ENCODE results near the gene TNFRSF1B.

The TNFRSF1B gene

DNA sequence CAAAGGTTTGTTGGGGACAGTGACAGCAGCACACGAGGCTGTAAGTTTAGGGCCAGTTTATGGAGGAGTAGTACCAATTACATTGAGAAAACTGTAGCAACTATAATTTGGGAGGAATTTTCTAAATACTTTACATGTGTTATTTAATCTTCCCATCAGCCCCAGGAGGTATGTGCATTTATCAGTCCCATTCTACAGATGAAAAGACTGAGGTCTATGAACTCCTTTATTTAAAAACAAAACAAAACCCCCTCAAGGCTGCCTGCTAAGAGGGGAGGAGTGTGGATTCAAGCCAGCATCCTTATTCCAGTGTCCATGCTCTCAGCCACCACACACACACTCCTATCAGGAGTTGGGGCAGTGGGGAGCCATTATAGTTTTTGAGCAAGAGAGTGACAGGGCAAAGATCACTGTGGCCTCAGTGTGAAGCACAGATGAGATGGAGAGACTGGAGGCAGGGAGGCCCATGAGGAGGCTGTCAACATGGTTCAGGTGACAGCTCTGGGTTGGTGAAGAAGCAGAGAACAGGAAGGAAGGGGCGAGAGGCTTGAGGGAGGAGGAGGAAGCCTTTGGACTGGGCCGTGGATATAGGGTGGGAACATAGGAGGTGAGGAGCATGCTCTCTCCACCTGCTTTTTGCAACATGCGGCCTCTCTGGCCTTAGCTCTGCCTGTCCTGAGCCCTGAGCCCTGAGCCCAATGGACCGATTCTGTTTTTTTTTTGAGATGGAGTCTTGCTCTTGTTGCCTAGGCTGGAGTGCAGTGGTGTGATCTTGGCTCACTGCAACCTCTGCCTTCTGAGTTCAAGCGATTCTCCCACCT is 9.7 kb downstream of the TNFRSF1B start:
- DNase-seq = no peak

GRCh38 chr1:12177156-12177998 is 10.6 kb downstream of the TNFRSF1B start:
- no peak for DNase-seq

DNA sequence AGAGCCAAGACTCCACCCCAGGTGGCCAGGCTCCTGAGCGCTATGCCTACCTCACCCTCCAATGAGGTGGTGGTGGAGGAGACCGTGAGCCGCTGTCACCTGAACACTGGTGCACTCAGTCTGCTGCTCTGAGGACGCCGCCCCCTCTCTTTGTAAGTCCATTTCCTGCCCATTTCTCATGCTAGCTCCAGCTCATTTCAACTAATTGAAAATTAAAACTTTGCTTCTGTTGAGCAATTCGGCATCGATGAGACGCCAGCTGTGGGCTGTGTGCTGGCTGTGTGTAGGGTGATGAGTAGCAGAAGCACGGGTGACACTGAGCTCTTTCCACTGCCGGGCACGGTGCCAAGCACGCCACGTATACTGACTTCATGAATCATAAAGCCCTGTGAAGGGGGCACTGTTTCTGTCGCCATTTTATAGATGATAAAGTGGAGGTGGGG is 11.2 kb downstream of the TNFRSF1B start:
- DNase-seq = peak; percentile 97

DNA sequence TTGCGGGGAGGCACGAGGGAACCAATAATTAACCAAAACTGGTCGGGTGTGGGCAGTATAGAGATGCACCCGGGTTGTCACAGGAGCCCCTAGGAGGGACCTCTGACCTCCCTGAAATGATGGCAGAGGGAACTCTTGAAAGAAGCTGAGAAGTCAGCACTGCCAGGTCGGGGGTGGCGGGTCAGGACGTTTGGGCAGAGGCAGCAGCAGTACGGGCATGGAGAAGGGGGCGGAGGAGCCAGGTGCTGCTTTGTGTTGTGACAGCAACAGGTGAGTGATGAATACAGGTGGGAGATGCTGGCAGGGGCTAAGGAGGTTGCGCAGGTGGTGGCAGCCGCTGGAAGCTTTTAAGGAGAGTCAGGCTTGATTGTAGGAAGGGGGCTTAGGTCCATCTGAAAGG is 11.7 kb downstream of the TNFRSF1B start:
- DNase-seq = no peak

- peak; percentile 86 for DNase-seq
Measured at GRCh38 chr1:12179111-12179519, 12.3 kb downstream of the TNFRSF1B start.

DNA sequence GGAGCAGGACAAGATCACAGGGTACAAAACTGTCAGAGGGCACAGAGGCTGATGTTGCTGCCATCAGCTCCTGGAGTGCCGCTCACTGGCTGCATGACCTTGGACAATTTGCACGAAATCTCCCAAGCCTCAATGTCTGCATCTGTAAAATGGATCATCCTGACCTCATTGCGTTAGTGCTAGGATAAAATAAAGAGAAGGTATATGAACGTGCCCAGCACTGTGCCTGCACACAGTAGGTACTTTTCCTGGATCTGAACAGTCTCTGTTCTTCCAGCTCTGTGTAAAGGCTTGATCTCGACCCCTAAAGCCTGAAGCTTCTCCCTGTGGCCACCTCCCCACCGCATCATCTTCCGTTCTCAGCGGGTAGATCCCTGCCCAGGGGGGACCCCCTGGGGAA is 12.9 kb downstream of the TNFRSF1B start:
- DNase-seq = no peak

- DNase-seq = no peak
Measured at GRCh38 chr1:12180315-12180714, 13.5 kb downstream of the TNFRSF1B start.

GRCh38 chr1:12180903-12181302 is 14.1 kb downstream of the TNFRSF1B start:
- no peak for DNase-seq

DNA sequence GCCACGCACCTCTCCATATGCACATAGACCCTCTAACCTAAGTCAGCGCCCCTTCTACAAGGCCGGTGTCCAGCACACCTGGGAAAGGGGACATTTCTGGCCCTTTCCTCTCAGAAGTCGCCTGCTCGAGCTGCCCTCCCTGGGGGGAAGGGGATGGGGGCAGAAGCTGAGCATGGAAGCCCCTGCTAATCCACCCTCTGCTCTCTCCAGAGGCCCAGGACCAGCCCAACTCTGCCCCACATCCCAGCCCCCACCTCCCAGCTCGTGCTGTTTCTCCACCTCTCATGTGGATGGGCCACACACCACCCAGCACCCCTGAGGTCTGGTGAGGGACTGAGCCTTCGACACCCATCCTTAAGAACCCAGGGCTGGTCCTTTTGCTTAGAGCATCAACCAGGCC is 14.8 kb downstream of the TNFRSF1B start:
- DNase-seq = no peak

DNA sequence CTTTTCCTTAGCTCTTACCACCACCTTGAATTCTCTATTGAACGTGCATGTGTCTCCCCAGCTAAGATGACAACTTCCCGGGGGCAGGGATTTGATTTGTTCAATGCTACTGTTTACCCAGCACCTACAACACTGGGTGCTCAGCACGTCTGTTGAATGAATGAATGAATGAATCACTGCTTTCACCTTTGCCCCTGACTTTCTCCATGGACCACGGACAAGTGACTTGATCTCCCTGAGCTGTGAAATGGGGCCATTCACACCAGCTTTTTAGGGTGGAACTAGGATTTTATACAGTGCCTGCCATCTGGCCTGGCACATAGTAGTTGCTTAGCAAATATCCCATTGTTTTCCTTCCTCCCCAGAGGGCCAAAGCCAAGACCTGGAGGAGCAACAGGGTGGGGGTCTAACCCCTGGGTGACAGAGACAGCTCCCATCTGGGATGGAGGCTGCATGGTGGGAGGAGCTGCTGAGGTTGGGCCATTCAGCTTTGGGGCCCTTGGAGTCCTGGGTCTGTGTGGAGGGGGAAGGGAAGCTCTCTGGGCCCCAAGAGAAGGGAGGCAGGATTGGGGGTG is 15.7 kb downstream of the TNFRSF1B start:
- no peak for DNase-seq

- no peak for DNase-seq
Measured at GRCh38 chr1:12183095-12183794, 16.5 kb downstream of the TNFRSF1B start.

DNA sequence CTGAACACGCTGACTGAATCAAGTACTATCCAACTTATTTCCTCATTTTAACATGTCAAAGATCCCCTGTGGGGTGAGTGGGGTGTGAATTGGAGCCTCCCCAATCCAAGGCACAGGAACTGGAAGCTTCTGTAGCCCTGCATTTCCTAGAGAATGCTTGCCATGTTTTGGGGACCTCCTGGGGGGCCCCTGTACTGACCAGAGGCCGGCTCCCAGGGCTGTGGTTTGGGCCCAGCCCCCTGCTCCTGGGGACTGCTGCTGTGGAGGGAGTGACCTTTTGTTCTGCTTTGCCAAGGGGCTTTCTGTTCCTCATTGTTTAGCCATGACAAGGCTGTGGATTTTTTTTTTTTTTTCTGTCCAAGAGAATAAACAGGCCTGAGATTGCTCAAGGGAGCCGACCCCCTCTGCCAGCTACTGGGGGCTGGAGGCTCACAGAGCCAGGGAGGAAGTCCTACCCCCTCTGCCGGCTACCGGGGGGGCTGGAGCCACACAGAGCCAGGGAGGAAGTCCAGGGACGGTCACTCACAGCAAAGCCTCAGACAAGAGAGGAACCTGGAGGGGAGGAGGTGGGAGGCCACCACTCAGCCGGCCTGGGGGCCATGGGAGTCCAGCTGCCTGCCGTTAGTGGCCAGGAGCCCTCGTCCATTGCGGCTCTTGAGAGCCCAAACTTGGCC is 17.4 kb downstream of the TNFRSF1B start:
- DNase-seq = no peak

DNA sequence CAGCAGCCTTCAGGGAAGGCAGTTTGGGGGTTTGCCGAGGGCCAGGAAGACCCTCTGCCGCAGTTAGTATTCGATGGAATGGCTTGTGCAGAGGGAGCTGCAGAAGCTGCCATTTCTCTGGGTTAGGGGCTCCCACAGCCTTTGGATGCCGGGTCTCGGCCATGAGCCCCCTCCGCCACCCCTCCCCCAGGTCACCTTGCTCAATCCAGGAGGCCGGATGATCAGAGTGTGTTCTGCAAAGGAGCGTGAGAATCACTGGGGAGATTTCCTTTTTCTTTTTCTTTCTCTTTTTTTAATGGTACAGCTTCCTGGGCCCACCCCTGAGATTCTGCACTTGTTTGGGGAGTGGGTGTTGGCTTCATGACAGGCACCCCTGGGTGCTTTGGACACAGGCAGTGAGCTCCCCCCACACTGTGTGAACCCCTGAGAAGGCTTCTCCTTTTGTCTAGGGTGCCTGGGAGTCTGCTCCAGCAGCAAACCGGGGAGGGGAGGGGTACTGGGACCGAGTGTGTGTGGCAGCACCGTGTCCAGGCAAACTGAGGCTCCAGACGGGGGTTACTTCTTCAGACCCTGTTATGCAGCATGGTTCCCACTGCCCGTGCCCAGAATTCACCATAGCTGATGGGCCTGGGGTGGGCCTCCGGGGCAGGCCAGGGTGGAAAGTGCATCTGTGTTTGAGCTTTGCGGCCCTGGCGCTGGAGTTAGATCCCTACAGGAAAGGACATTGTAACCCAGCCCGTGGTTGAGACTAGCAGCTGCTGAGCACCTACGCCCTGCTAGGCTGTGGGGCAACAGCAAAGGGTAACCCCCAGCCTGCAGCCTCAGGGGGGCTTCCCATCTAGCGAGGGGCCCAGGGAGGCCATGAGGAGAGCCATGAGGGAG is 18.5 kb downstream of the TNFRSF1B start:
- DNase-seq = no peak

- no peak for DNase-seq
Measured at GRCh38 chr1:12185918-12186678, 19.3 kb downstream of the TNFRSF1B start.

DNA sequence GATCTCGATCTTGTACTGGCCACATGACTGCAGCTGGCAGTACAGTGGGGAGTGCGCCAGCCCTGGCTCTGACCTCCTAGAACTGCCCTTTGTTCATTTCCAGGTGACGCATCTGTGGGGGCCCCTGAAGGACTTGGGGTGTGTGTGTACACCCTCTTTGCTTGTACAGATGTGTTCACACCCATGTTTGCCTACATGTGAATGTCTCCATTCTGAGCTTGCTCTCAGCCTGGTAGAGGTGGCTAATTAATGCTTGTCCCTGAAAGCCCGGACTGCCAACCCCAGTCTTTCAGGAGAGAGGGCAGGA is 19.8 kb downstream of the TNFRSF1B start:
- no peak for DNase-seq

- DNase-seq = no peak
Measured at GRCh38 chr1:12188115-12188514, 21.3 kb downstream of the TNFRSF1B start.

GRCh38 chr1:12188657-12189327 is 22.0 kb downstream of the TNFRSF1B start:
- no peak for DNase-seq

DNA sequence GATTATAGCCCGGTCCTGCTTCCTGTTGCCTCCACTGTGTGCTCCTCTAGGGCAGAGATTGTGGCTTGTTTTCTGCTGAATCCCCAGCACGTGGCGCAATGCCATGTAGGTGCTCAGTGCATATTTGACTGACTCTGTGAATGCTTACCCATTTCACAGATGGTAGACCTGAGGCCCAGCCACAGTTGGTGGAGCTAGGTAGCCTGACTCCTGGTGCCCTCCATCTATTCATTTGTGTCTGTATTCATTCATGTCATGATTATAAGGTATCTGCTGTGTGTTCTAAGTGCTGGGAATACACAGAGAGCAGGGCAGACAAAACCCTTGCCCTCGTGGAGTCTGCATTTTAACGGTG is 22.5 kb downstream of the TNFRSF1B start:
- DNase-seq = no peak

DNA sequence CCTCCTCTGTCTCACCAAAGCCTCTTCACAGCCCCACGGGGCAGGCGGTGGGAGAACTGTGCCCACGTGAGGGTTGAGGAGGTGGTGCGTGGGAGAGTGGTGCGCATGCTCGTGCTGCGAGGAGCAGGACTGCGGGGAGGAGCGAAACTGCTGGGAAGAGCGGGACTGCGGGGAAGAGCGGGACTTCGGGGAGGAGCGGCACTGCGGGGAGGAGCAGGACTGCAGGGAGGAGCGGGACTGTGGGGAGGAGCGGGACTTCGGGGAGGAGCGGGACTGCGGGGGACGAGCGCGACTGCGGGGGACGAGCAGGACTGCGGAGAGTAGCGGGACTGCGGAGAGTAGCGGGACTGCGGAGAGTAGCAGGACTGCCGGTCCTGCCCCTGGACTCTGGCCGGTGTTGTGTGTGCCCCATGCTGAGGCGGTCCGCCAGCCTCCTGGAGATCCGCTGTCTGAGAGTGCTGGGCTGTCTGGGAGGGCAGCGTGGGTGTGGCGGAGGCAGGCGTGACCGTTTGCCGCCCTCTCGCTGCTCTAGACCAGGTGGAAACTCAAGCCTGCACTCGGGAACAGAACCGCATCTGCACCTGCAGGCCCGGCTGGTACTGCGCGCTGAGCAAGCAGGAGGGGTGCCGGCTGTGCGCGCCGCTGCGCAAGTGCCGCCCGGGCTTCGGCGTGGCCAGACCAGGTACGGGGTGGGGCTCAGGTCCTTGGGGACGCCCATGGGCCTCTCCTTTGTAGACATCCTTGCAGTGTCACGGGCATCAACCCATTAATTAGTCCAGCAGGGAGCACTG is 24.6 kb downstream of the TNFRSF1B start:
- DNase-seq = no peak
